Activated T-cell treated with anti-CD3 and anti-CD28 coated beads, Interleukin-2, amount 50 U/mL, for 24 hours (primary cell): Measurements from ENCODE around the gene TAF12.
A peak's percentile ranks its signal among the peaks of the same experiment; 100 is the strongest.
"Not testable (repeated sequence)": the region's sequence is repeated elsewhere in the genome, so short reads cannot be mapped to it uniquely, and the experiment has no call there.

Experiments
- DNase-seq: peaks from one replicate; pipeline ENCODE4 v3.0.0-alpha.2; 2020
- H3K27ac Mint-ChIP-seq: 2 replicates; pipeline ENCODE4 v1.8.0; 2020; ENCODE audit warnings: mild to moderate bottlenecking, mixed read lengths
- H3K27me3 Mint-ChIP-seq: 2 replicates; pipeline ENCODE4 v1.8.0; 2020; ENCODE audit warnings: mixed read lengths
- H3K36me3 Mint-ChIP-seq: 2 replicates; pipeline ENCODE4 v1.8.0; 2020; ENCODE audit warnings: low read depth, mixed read lengths
- H3K4me1 Mint-ChIP-seq: 2 replicates; pipeline ENCODE4 v1.8.0; 2020; ENCODE audit warnings: low read depth, mixed read lengths
- H3K4me3 Mint-ChIP-seq: 2 replicates; pipeline ENCODE4 v1.8.0; 2020; ENCODE audit warnings: mild to moderate bottlenecking, moderate library complexity, mixed read lengths
- H3K9me3 Mint-ChIP-seq: 2 replicates; pipeline ENCODE4 v1.8.0; 2020; ENCODE audit warnings: mixed read lengths

Gene TAF12, protein sequence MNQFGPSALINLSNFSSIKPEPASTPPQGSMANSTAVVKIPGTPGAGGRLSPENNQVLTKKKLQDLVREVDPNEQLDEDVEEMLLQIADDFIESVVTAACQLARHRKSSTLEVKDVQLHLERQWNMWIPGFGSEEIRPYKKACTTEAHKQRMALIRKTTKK

DNA sequence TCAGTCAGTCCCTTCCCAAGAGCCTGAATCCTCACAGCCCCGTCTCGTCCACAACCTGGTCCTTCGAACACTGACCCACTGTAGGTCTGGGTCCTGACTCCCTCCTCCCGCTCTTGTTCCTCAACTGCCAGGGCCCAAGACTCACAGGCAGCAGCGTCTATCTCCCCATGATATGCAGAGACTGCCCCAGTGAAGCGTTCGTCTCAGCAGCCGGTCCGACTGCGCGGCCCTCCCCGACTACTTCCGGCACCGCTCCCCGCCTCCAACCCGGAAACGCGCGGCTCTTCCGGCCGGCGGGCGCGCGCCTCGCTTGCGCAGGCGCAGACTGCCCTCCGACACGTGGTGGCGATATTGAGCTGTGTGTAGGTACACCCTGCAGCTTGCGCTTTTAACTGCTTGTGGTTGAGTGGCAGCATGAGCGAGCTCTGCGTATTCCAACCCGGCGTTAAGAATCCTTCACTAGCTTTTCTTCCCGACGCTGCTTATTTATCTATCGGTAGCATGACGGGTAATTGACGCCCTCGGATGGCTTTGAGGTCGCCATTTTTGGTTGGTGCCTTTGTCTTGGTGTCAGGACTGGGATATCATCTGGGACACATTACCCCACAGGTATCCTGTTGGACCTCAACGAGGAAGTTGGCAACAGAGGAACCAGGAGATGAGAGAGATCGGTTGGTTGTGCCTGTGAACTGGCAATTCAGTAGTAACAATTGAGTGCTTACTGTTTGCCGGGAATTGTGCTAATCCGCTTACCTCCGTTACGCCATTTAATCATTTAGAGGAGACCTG, at the start of gene TAF12:
TSS of gene TAF12 (minus strand) at position 221 of the 789 bp plus-strand sequence. CDS start 20,986 bp downstream, outside the sequence.
- H3K36me3 Mint-ChIP-seq = peaks cover 41% of the 10 kb centered on the region
- DNase-seq = peak; percentile 94
- peak within 1 kb of the TSS; percentile 97 for H3K27ac Mint-ChIP-seq
- H3K4me3 Mint-ChIP-seq = peak within 1 kb of the TSS; percentile 98
- no peaks in the 10 kb centered on the region for H3K9me3 Mint-ChIP-seq
- H3K4me1 Mint-ChIP-seq = peaks cover 48% of the 10 kb centered on the region
- H3K27me3 Mint-ChIP-seq = no peaks in the 10 kb centered on the region

DNA sequence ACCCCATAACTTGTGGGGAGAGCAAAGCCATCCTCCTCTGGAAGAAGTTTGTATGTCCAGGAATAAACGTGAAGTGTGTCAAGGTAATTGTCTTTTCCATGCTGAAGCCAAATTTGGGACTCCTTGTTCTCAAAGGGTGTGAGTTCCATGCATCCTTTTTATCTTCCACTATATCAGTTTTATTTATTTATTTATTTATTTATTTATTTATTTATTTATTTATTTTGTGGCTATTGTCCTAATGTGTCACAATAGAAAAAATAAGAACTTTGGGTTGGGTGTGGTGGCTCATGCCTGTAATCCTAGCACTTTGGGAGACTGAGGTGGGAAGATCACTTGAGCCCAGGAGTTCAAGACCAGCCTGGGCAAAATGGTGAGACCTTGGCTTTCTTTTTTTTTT, 48.8 kb upstream of the TAF12 start:
- H3K4me1 Mint-ChIP-seq, H3K27ac Mint-ChIP-seq, H3K27me3 Mint-ChIP-seq, H3K4me3 Mint-ChIP-seq, H3K9me3 Mint-ChIP-seq, DNase-seq: not testable (repeated sequence)
- peaks cover 63% of the 10 kb centered on the region for H3K36me3 Mint-ChIP-seq

DNA sequence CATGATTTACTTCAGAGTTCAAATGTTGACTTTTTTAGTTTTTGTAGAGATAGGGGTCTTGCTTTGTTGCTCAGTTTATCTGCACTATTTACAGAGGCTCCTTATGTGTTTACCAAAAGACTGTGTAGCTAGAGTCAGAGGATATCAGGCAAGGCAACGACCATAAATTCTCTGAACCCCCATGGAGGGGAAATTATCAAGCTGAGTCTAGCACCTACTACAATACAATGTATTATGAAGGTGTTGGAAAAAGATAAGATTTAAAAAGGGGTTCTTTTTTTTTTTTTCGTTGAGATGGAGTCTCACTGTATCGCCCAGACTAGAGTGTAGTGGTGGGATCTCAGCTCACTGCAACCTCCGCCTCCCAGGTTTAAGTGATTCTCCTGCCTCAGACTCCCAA, 42.1 kb upstream of the TAF12 start:
- H3K9me3 Mint-ChIP-seq = no peaks in the 10 kb centered on the region
- DNase-seq = no peak
- H3K36me3 Mint-ChIP-seq = peaks cover 72% of the 10 kb centered on the region
- no peak overlapping the region for H3K27ac Mint-ChIP-seq
- no peaks in the 10 kb centered on the region for H3K27me3 Mint-ChIP-seq
- H3K4me3 Mint-ChIP-seq = no peak overlapping the region
- peaks cover 1% of the 10 kb centered on the region for H3K4me1 Mint-ChIP-seq

DNA sequence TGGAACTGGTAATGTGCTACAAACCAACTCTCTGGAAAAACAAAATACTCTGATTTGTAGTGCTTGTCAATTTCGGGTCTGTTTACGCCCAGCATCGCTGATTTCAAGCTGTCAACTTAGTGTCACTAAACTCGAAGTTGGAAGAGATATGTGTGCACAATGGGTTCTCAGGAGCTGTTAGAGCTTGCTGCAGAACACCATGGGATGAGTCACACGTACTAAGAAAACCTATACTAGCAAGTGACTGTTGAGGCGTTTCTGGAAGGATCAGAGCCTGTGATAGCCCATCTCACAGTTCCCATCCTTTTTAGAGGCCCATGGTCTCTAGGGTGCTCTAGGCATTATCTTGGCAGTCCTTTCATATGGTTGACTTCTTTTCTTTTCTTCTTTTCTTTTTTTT, 40.0 kb upstream of the TAF12 start:
- Mint-ChIP-seq H3K4me3 (no peak overlapping the region), H3K36me3 (peaks cover 64% of the 10 kb centered on the region), H3K4me1 (peaks cover 4% of the 10 kb centered on the region), H3K9me3 (no peaks in the 10 kb centered on the region), H3K27me3 (no peaks in the 10 kb centered on the region), H3K27ac (no peak overlapping the region)
- DNase-seq = no peak

DNA sequence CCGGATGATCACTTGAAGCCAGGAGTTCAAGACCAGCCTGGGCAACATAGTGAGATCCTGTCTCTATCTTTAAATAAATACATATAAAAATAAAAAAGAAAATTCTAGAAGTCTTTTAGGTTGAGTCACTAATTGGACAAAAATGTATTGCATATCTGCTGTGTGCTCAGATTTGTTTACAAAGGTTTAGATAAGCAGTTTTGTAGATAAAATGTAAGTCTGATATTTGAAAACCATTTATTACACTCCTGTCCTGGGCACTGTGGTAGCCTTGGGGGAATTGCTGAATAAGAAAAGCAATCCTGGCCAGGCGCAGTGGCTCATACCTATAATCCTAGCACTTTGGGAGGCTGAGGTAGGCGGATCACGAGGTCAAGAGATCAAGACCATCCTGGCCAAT, 37.3 kb upstream of the TAF12 start:
- Mint-ChIP-seq H3K4me3 (no peak overlapping the region), H3K27me3 (no peaks in the 10 kb centered on the region), H3K36me3 (peaks cover 49% of the 10 kb centered on the region), H3K27ac (no peak overlapping the region), H3K4me1 (peaks cover 7% of the 10 kb centered on the region), H3K9me3 (no peaks in the 10 kb centered on the region)
- DNase-seq = no peak

DNA sequence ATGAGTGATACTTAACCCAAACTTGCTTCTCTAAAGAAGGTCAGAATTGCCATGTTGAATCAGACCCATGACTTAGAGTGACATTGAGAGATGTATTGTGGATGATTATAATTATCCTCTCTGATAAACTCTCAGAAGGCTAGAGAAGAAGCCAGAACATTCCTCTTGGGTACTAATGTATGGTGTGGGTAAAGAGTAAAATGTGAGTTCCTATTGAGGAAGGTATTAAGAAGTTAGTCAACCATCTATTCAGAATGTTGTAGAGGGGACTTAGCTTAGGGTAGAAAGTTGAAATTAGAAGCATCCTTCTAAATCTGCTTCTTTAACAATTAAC, 33.0 kb upstream of the TAF12 start:
- peaks cover 8% of the 10 kb centered on the region for H3K4me1 Mint-ChIP-seq
- no peak overlapping the region for H3K27ac Mint-ChIP-seq
- H3K4me3 Mint-ChIP-seq = no peak overlapping the region
- no peak for DNase-seq
- H3K9me3 Mint-ChIP-seq = no peaks in the 10 kb centered on the region
- H3K27me3 Mint-ChIP-seq = no peaks in the 10 kb centered on the region
- H3K36me3 Mint-ChIP-seq = peaks cover 14% of the 10 kb centered on the region

DNA sequence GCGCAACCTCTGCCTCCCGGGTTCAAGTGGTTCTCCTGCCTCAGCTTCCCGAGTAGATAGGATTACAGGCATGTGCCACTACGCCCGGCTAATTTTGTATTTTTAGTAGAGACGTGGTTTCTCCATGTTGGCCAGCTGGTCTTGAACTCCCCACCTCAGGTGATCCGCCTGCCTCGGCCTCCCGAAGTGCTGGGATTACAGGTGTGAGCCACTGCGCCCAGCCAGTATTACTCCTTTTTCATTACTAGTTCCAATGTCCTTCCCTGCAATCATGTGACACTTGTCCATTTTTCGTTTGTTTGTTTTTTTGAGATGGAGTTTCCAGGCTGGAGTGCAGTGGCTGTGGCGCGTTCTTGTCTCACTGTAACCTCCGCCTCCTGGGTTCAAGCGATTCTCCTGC, 30.1 kb upstream of the TAF12 start:
- Mint-ChIP-seq H3K4me1 (peaks cover 14% of the 10 kb centered on the region), H3K36me3 (peaks cover 22% of the 10 kb centered on the region)
- H3K27me3 Mint-ChIP-seq, H3K9me3 Mint-ChIP-seq, H3K4me3 Mint-ChIP-seq, H3K27ac Mint-ChIP-seq, DNase-seq: not testable (repeated sequence)

DNA sequence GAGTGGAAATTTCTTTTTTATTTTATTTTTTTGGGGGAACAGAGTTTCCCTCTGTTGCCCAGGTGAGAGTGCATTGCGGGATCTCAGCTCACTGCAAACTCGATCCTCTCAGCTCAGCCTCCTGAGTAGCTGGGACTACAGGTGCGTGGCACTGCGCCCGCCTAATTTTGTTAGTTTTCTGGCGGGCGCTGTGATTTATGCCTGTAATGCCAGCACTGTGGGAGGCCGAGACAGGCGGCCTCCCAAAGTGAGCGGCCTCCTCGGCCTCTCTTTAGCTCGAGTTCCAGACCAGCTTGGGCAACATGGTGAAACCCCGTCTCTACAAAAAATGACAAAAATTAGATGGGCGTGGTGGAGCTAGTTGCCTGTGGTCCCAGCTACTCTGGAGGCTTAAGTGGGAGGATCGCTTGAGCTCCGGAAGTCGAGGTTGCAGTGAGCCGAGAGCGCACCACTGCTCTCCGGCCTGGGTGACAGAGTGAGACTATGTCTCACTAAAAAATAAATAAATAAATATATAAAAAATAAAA, 28.4 kb upstream of the TAF12 start:
- Mint-ChIP-seq H3K27ac (no peak overlapping the region), H3K4me3 (no peak overlapping the region), H3K9me3 (no peaks in the 10 kb centered on the region), H3K36me3 (peaks cover 22% of the 10 kb centered on the region), H3K27me3 (no peaks in the 10 kb centered on the region), H3K4me1 (peaks cover 16% of the 10 kb centered on the region)
- DNase-seq = no peak

DNA sequence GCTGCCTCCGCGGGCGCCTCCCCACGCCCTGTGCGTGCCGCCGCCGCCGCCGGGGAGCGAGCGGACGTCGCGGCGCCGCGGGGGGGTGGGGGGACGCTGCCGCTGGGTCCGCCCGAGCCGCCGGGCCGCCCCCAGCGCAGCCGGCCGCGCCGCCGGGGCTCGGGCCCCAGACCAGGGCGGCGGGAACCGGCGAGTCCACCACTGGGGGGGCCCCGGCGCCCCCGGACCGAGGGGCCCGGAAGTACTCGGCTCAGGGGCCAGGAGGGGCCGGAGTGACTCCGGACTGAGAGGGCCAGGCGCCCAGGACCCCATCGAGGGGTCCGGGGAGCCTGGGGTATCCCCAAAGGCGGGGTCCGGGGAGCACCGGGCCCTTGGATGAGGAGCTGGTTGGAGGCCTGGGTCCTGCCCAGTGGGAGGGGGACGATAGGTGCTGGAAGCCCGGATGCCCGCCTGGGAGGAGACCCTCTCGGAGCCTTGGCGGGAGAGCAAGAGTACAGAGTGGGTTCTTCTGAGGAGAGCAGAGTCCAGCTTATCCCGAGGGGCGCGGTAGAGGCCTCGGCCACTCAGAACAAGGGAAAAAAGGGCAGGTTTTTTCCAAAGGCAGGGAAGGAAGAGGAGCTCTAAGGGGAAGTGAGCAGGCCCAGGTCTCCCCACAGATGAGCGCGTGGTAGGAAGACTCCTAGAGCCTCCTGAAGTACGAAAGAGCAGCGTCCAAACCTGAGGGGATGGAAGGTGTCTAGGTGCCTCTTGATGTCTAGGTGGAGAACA, 26.3 kb upstream of the TAF12 start:
- Mint-ChIP-seq H3K27ac (peak overlapping the region; percentile 98), H3K27me3 (no peaks in the 10 kb centered on the region), H3K4me1 (peaks cover 21% of the 10 kb centered on the region), H3K4me3 (peak overlapping the region; percentile 96), H3K9me3 (no peaks in the 10 kb centered on the region), H3K36me3 (peaks cover 16% of the 10 kb centered on the region)
- DNase-seq = peak; percentile 83

DNA sequence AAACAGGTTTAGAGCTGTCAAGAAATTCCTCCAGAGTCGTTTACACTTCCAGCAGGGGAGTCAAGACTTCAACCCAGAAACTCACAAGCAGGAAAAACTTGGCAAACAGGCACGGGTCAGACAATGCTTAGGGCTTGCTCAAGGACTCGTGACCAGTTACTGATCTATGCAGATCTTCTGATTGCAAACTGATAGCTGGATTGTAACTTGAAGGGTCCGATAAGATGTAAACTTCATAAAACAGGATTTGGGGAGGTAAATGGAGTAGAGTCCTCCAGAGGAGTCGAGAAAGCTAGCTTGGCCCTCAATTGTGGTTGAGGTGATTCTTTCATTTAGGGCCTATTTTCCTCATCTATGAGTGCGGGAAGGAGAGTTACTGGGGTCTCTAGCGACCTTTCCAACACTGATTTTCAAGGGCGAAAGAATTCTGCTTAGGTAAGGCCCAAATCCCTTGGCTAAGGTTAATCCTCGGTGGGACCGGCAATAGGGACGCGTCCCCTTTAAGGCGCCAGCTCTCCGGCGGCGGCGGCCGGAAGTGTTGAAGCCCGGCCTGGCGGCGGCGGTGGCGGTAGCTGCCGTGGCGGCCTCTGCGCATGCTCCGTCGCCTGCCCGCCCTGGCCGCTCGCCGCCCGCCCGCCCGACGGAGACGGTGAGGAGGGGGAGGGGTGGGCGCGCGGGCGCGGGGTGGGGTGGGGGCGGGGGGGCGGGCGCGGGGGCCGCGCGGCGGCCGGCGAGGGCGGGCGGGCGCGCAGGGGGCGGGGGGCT, 25.5 kb upstream of the TAF12 start, which contains the start of gene GMEB1:
TSS of gene GMEB1 (plus strand) at position 594 of the 765 bp plus-strand sequence. CDS start 14,829 bp downstream, outside the sequence.
- H3K27ac Mint-ChIP-seq = peak within 1 kb of the TSS; percentile 98
- H3K4me1 Mint-ChIP-seq = peaks cover 23% of the 10 kb centered on the region
- no peaks in the 10 kb centered on the region for H3K27me3 Mint-ChIP-seq
- H3K36me3 Mint-ChIP-seq = peaks cover 15% of the 10 kb centered on the region
- H3K9me3 Mint-ChIP-seq = no peaks in the 10 kb centered on the region
- peak; percentile 88 for DNase-seq
- peak within 1 kb of the TSS; percentile 96 for H3K4me3 Mint-ChIP-seq

DNA sequence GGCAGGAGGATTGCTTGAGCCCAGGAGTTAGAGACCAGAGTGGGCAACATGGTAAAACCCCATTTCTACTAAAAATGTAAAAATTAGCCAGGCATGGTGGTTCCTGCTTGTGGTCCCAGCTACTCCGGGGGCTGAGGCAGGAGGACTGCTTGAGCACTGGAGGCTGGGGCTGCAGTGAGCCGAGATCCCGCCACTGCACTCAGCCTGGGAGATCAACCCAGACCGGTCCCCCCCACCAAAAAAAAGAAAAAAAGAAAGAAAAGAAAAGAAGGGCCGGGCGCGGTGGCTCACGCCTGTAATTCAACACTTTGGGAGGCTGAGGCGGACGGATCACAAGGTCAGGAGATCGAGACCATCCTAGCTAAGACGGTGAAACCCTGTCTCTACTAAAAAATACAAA, 23.9 kb upstream of the TAF12 start:
- no peak overlapping the region for H3K4me3 Mint-ChIP-seq
- no peak for DNase-seq

DNA sequence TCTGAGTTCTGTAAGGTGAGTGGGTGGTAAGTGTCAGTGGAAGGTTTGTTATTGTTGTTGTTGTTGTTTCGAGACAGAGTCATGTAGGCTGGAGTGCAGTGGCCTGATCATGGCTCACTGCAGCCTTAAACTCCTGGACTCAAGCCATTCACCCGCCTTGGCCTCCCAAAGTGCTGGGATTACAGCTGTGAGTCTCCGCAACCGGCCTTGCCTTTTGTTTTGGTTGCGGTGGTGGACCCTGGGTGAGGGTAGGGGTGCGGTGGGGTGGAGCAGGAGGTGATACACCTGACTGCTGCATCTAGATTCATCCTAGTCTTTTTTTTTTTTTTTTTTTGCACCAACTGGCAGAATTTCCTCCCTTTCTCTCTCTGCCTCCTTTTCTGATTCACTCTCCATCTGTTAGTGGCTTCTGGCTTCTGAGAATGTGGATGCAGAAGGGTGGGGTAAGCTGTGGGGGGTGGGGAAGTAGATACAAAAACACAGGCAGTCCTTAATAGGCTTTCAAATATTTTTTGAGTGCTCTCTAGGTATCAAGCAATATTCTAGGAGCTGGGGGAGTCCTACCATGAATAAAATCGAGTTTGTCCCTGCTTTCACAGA, 21.1 kb upstream of the TAF12 start:
- no peak for DNase-seq

More for the DNA sequence above, 23.9 kb upstream of the TAF12 start:
- Mint-ChIP-seq H3K27ac (peak overlapping the region; percentile 61), H3K9me3 (no peaks in the 10 kb centered on the region), H3K36me3 (peaks cover 12% of the 10 kb centered on the region), H3K27me3 (no peaks in the 10 kb centered on the region), H3K4me1 (peaks cover 22% of the 10 kb centered on the region)

DNA sequence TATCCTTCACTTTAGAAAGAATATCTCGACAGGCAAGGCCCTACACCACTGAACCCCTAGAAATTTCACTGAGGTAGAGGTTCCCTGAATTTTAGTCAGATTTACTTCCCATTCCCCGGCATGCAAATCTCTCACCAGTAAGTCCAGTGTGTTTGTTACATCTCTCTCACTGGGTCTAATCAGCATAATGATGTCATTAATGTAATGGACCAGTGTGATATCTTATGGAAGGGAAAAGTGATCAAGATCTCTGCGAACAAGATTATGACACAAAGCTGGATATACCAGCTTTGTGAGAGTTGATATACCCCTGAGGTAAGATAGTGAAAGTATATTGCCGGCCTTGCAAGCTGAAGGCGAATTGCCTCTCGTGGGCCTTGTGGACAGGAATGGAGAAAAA, 13.5 kb upstream of the TAF12 start:
- H3K9me3 Mint-ChIP-seq = no peaks in the 10 kb centered on the region
- no peak for DNase-seq
- H3K27me3 Mint-ChIP-seq = no peaks in the 10 kb centered on the region
- no peaks in the 10 kb centered on the region for H3K36me3 Mint-ChIP-seq
- H3K4me1 Mint-ChIP-seq = no peaks in the 10 kb centered on the region
- no peak overlapping the region for H3K4me3 Mint-ChIP-seq
- H3K27ac Mint-ChIP-seq = no peak overlapping the region

More for the DNA sequence above, 21.1 kb upstream of the TAF12 start:
- Mint-ChIP-seq H3K27ac (no peak overlapping the region), H3K27me3 (no peaks in the 10 kb centered on the region), H3K9me3 (no peaks in the 10 kb centered on the region), H3K36me3 (peaks cover 5% of the 10 kb centered on the region), H3K4me3 (no peak overlapping the region), H3K4me1 (peaks cover 16% of the 10 kb centered on the region)
